DOHH2 (cell line): Measurements from ENCODE around the gene CLK4.

ENCODE experiments used
- H3F3A ChIP-seq: fragments of 200-600 bp; sonication (generic), shearing (Covaris generic); 2 replicates; pipeline ENCODE4 v1.6.0; 2016; ENCODE audit warnings: antibody characterized with exemption, mild to moderate bottlenecking; ENCODE audit not compliant: control insufficient read depth, insufficient read depth
- H3K27ac ChIP-seq: fragments of 200-600 bp; sonication (generic); 2 replicates; pipeline ENCODE4 v1.5.1; 2014; ENCODE audit warnings: low read depth, mild to moderate bottlenecking, low read length, moderate library complexity
- H3K27me3 ChIP-seq: fragments of 200-600 bp; sonication (generic); 2 replicates; pipeline ENCODE4 v1.6.1; 2014; ENCODE audit warnings: mild to moderate bottlenecking, low read length, mixed read lengths; ENCODE audit not compliant: control insufficient read depth
- H3K36me3 ChIP-seq: fragments of 200-600 bp; sonication (generic); 2 replicates; pipeline ENCODE4 v1.6.1; 2014; ENCODE audit warnings: mild to moderate bottlenecking, low read length, moderate library complexity, mixed read lengths; ENCODE audit not compliant: control insufficient read depth
- H3K4me1 ChIP-seq: fragments of 200-600 bp; sonication (generic); 2 replicates; pipeline ENCODE4 v1.6.1; 2014; ENCODE audit warnings: mild to moderate bottlenecking, low read length, mixed read lengths; ENCODE audit not compliant: control insufficient read depth
- H3K4me2 ChIP-seq: fragments of 200-600 bp; sonication (generic); 2 replicates; pipeline ENCODE4 v1.6.0; 2014; ENCODE audit warnings: mild to moderate bottlenecking, low read length, moderate library complexity
- H3K4me3 ChIP-seq: fragments of 200-600 bp; sonication (generic); 2 replicates; pipeline ENCODE4 v1.5.1; 2014; ENCODE audit warnings: mild to moderate bottlenecking, low read length, mixed read lengths
- H3K79me2 ChIP-seq: fragments of 200-600 bp; sonication (generic); 2 replicates; pipeline ENCODE4 v1.6.1; 2014; ENCODE audit warnings: mild to moderate bottlenecking, low read length, mixed read lengths; ENCODE audit not compliant: control insufficient read depth
- H3K9me2 ChIP-seq: fragments of 200-600 bp; sonication (generic); replicated peaks from 2 replicates; pipeline ENCODE4 v1.6.1; 2014; ENCODE audit warnings: mild to moderate bottlenecking, low read length, mixed read lengths; ENCODE audit not compliant: control insufficient read depth
- H3K9me3 ChIP-seq: fragments of 200-600 bp; sonication (generic); 2 replicates; pipeline ENCODE4 v1.6.1; 2014; ENCODE audit warnings: antibody characterized with exemption, low read length, mixed read lengths; ENCODE audit not compliant: control insufficient read depth, insufficient read depth
- H4K20me1 ChIP-seq: fragments of 200-600 bp; sonication (generic); 2 replicates; pipeline ENCODE4 v1.6.0; 2014; ENCODE audit warnings: low read depth, mild to moderate bottlenecking, antibody characterized with exemption, low read length, moderate library complexity; ENCODE audit not compliant: control insufficient read depth, insufficient read depth
- EZH2phosphoT487 ChIP-seq: fragments of 200-600 bp; sonication (generic); IDR thresholded peaks from 2 replicates; pipeline ENCODE4 v1.6.1; 2017; ENCODE audit warnings: borderline replicate concordance, mild to moderate bottlenecking, antibody characterized with exemption, low read length, moderate library complexity, mixed read lengths
- TF ChIP-seq, protein P1 (sequence below): fragments of 200-600 bp; sonication (generic); IDR thresholded peaks from one replicate; pipeline ENCODE4 v1.5.1; 2014; ENCODE audit warnings: antibody characterized with exemption, mild to moderate bottlenecking, low read depth, low read length; ENCODE audit not compliant: poor library complexity, severe bottlenecking

Gene CLK4

DNA sequence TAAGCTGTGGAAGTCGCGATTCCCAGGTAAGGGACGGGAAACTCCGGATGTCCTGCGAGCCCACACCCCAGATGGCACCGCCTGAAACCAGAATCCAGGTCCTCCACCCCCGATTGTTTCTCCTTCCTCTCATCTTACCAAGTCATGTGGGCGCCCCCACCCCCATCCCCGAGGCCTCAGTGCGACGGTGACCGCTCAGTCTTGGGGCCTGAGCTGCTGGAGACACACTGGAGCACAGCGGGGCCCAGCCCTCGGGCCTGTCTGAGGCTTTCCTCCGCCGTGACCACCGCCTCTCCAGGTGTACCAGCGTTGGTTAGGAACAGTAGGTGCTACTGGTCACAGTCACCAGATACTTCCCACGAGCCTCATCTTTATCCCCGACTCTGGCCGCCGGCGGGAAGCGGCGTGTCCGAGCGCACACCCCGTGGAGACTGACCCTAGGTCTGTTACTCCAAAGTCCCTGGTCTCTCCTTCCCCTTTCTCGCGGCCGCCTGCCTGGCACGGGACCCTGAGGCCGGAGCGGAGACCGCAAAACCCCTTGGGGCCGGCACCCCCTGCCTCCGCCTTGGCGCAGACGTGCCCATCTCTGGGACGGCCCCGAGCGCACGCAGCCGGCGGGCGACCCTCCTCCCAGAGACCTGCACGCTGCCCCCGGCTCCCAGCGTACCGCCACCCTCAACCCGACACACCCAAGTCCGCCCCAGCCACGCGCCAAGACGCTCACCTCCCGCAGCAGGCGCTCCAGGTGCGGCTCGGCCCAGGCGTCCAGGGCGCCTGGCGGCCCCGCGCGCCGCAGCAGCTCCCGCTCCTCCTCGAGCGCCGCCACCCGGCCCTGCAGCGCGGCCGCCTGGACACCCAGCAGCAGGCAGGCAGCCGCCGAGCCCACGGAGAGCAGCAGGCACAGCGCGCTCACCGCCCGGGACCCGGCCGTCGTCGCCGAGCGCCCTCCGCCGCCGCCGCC lies 37.4 kb downstream of the CLK4 start:
- TF ChIP-seq EZH2phosphoT487, result no peak
- TF ChIP-seq, protein P1, sequence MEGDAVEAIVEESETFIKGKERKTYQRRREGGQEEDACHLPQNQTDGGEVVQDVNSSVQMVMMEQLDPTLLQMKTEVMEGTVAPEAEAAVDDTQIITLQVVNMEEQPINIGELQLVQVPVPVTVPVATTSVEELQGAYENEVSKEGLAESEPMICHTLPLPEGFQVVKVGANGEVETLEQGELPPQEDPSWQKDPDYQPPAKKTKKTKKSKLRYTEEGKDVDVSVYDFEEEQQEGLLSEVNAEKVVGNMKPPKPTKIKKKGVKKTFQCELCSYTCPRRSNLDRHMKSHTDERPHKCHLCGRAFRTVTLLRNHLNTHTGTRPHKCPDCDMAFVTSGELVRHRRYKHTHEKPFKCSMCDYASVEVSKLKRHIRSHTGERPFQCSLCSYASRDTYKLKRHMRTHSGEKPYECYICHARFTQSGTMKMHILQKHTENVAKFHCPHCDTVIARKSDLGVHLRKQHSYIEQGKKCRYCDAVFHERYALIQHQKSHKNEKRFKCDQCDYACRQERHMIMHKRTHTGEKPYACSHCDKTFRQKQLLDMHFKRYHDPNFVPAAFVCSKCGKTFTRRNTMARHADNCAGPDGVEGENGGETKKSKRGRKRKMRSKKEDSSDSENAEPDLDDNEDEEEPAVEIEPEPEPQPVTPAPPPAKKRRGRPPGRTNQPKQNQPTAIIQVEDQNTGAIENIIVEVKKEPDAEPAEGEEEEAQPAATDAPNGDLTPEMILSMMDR, result no peak
- H3K27ac ChIP-seq, result no peak overlapping the region
- no peaks in the 10 kb centered on the region for H3K4me1 ChIP-seq
- H3K9me3 ChIP-seq, result peaks cover 6% of the 10 kb centered on the region; the same call in 1 of the 2 replicates
- no peaks in the 10 kb centered on the region for H3K27me3 ChIP-seq
- H3F3A ChIP-seq, result no peaks in the 10 kb centered on the region
- H3K79me2 ChIP-seq, result no peaks in the 10 kb centered on the region
- no peaks in the 10 kb centered on the region for H3K9me2 ChIP-seq
- H4K20me1 ChIP-seq, result no peaks in the 10 kb centered on the region
- no peak overlapping the region for H3K4me3 ChIP-seq
- H3K36me3 ChIP-seq, result no peaks in the 10 kb centered on the region
- no peak overlapping the region for H3K4me2 ChIP-seq

DNA sequence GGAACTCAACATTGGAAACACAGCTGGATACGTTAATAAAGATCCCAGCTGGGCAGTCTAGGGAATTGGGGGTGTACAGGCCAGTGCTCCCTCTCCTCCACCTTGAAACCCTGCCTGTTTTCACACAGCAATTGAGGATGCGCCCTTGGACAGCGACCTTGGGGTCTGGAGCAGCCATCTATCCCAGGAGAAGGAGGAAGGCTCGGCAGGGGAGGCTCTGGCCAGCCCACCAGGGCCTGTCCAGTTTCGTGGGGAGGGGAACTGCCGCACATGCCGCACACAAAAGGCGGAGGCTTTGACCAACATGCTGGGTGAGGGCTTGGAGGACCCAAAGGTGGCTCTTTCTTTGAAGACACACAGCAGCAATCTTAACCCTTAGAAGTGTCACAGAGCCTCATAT lies 38.1 kb downstream of the CLK4 start:
- Histone ChIP-seq H3K4me2 (no peak overlapping the region), H3K4me1 (no peaks in the 10 kb centered on the region), H3K27me3 (no peaks in the 10 kb centered on the region), H3K9me2 (no peaks in the 10 kb centered on the region), H3K4me3 (no peak overlapping the region), H4K20me1 (no peaks in the 10 kb centered on the region), H3K27ac (no peak overlapping the region), H3K9me3 (peaks cover 4% of the 10 kb centered on the region; the same call in 1 of the 2 replicates), H3F3A (no peaks in the 10 kb centered on the region), H3K36me3 (no peaks in the 10 kb centered on the region), H3K79me2 (no peaks in the 10 kb centered on the region)
- TF ChIP-seq, protein P1, result no peak
- no peak for TF ChIP-seq EZH2phosphoT487

DNA sequence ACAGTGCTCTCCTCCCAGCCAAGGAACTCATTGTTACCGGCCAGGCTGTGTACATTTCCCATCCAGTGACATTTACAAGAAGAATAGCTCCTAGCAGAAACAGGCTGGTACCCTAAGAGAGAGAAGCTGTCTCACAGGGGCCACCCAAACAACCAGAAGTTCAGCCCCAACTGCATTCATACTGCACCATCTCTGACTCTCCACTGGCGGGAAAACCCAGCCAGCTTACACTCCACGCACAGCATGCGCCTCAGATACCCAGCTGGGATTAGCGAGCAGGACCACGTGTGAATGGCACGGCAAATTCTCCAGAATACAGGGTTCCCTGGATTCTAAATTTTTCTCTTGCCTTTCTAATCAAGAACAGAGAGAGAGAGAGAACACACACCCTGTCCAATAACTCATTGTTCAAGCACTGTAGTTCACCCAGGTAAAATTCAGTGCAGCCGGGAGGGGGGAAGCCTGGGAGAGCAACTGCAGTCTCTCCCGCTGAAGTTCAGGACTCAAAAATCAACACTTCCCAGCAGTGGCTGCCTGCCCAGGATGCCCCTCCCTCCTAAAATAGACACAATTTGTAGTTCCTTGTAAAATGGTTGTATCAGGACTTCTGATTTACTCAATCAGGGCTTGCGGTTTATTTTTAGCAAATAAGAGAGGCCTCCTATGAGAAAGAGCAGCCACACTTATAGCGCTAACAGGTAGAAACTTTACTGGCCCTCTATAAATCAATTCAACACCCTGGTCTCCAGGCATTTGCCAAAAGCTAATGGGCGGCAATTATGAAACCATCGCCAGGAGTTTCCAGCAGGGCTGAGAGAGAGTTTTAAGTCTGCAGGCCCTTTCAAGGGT lies 38.9 kb downstream of the CLK4 start:
- Histone ChIP-seq H3K4me1 (no peaks in the 10 kb centered on the region), H3K36me3 (no peaks in the 10 kb centered on the region), H3K9me3 (peaks cover 4% of the 10 kb centered on the region; the same call in 1 of the 2 replicates), H3F3A (no peaks in the 10 kb centered on the region), H3K79me2 (no peaks in the 10 kb centered on the region), H3K27ac (no peak overlapping the region), H3K27me3 (no peaks in the 10 kb centered on the region), H3K4me3 (no peak overlapping the region), H3K9me2 (no peaks in the 10 kb centered on the region), H3K4me2 (no peak overlapping the region), H4K20me1 (no peaks in the 10 kb centered on the region)
- TF ChIP-seq EZH2phosphoT487, result no peak
- TF ChIP-seq, protein P1, result no peak
